DMS79 treated with DMSO at 0.1 percent for 48 hours (cell line): ENCODE measurements around the gene RAB40B.

ENCODE experiments used
- DNase-seq: peaks from one replicate; lab custom pipeline; 2025; lab: John Stamatoyannopoulos, UW

The RAB40B gene

DNA sequence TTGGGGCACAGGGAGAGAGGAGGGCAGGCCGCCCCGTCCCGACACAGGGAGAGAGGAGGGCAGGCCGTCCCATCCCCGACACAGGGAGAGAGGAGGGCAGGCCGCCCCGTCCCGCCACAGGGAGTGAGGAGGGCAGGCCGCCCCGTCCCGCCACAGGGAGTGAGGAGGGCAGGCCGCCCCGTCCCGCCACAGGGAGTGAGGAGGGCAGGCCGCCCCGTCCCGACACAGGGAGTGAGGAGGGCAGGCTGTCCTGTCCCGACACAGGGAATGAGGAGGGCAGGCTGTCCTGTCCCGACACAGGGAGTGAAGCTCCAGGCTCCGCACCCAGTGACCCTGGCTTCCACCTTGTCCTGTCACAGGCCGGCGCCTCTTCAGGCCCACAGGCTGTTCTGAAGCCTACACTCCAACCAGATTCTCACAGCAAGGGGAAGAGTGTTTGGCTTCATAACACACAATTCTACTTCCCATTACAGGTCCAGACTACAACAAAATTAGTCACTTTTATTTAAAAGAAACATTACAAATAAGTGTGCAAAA lies 84.3 kb downstream of the RAB40B start:
- DNase-seq = no peak

DNA sequence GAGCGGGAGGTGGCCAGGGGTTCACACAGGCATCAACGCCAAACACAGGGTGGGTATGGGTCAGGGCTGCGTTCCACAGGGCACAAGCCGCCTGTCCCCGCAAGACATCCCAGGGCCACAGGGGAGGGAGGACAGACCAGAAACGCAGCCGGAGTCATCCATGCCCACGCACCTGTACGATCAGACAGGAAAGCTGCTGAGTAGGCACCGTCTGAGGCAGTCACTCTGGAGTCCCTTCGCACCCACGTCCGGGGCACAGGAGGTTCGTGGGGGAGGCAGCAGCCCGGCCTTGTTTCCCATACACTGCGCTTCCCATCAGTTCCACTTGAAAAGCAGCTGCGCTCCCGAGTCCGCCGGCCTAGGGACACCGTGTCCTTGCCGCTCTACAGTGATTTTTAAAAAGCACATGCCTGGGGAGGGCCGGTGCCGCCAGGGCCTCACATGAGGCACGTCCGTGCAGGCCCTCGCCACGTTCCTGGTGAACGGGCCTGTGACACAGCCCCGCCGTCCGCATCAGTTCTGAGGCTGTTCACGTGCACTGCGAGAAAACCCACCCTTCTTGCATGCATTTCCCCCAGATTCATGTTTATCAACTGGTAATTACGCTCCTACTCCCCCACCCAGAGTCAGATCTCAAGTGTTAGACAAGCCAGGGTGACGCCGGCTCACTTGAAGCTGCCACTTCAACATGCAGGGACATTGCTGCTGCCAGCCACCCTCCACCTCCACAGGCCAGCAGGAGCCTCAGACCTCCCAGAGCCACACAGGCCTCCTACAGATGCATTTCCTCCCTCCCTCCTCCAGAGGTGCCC lies 85.0 kb downstream of the RAB40B start:
- DNase-seq = peak; percentile 78

DNA sequence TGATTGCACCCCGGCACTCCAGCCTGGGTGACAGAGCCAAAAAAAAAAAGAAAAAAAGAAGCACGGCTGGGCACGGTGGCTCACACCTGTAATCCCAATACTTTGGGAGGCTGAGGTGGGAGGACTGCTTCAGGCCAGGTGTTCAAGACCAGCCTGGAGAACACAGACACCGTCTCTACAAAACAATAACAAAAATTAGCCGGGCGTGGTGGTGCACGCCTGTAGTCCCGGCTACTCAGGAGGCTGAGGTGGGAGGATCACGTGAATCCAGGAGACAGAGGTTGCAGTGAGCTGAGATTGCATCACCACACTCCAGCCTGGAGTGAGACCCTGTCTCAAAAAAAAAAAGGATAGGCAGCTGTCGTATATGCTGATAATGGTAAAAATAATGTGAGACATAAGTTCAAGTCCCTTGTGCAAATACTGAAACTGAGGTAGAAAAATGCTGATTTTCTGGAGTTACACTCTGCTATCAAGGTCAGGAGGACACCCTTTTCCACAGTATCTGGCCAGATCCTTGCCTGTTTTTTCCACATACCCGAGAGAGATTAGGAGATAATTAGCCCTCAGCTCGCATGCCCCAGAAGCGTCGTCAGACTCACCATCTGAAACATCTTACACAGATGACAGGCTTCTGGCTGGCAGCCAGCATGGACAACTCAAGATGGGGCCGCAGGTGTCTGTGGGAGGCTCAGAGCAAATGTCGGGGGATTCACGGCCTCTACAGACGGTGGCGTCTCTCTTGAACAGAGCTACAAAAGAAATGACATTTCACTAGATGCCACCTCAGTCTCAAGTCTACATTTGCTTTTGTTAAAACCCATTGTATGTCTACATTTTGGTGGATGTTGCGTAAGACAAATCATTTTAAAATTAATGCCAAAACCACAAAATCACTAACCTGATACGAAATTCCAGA lies 87.1 kb downstream of the RAB40B start:
- peak; percentile 6 for DNase-seq

DNA sequence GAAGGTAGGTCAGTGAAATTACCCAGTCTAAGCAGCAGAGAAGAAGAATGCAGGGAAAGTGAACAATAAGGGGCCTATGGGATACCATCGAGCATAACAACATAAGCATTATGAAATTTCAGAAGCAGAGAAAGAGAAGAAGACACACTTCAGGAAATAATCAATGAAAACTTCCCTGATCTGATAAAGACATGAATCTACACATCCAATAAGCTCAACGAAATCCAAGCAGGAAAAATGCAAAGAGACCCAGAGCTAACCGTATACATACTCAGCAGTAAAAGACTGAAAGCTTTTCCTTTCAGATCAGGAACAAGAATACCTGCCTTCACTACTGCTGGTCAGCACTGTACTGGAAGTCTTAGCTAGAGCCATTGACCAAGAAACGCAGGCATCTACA lies 88.8 kb downstream of the RAB40B start:
- DNase-seq = no peak

DNA sequence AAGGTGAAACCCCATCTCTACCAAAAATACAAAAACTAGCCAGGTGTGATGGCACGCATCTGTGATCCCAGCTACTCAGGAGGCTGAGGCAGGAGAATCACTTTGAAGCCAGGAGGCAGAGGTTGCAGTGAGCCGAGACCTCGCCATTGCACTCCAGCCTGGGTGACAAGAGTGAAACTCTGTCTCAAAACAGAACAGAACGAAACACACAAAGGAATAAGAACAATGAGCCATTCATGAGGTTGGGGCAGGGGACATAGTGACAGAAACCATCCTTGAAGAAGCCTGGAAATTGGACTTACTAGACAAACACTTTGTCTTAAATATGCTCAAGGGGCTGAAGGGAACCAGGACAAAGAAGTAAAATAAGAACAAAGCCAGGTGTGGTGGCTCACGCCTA lies 89.7 kb downstream of the RAB40B start:
- DNase-seq = no peak

DNA sequence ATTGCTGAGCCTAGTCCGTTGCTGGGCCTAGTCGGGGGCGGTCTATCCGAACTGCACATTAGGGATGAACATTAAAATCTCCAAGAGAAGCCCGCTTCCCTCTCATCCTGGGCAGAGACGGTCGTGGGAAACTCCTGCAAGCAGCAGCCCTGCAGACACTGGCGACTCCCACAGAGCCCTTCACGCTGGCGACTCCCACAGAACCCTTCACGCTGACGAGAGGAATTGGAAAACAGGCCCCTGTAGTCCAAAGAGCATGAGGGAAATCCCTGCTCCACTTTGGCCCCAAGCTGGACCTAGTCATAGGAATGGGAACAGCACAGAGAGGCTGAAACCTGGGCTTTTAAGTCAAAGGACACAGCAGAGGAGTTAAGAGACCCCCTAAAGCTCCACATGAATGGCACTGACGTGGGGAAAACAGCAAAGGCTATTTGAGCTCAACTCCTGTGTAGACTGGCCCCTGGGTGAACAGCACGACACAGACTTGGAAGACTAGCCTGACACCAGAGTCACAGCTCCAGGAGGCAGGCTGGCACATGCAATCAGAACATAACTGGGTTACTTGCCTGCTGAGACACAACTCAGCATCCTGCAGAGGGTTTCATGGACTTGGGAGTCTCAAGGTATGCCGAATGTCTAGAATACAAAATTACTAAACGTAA lies 92.4 kb downstream of the RAB40B start:
- no peak for DNase-seq
